K562 (cell line): ENCODE results near the gene SNX20. TPM values are rescaled to one million over a fixed set of nuclear protein-coding genes. Genes with fewer than 3 reads are reported as not detected.
A peak's percentile ranks its signal among the peaks of the same experiment; 100 is the strongest.

ENCODE experiments used
- ATAC-seq: fragments of 200-7000 bp; cut with Tn5 transposase; 3 replicates; pipeline ENCODE4 v1.9.1; 2020; ENCODE audit warnings: moderate library complexity
- BruUV-seq: library from RNA; stranded (reverse); fragments of 400-500 nt; replicated peaks from 2 replicates; lab custom pipeline; 2021; lab: Mats Ljungman, UMichigan
- CTCF ChIA-PET: fragments of 300-600 bp; formaldehyde crosslinking; extraction: SDS; loops from one replicate; lab custom pipeline; 2021; ENCODE audit warnings: low intra/inter-chr PET ratio; lab: Yijun Ruan, JAX
- POLR2A ChIA-PET: fragments of 300-600, 350-650 bp; sonication (Branson Sonifier 250); formaldehyde crosslinking; extraction: SDS; loops from one replicate; lab custom pipeline; 2021; ENCODE audit warnings: antibody characterized with exemption, inconsistent platforms; lab: Yijun Ruan, JAX
- DNase-seq, 4 experiments: peaks; one replicate each; pipeline versions ENCODE4 v3.0.0 to v3.0.0-alpha.2; 2011 to 2018; ENCODE audit warnings: low spot score in 3 of 4, mixed read lengths in 3 of 4; ENCODE audit errors: extremely low read depth in 1 of 4
- FAIRE-seq: peaks from 2 replicates; lab custom pipeline; 2011; peaks lifted over from hg19 to GRCh38; lab: Jason Lieb, UNC
- H2AFZ ChIP-seq: 2 replicates; pipeline ENCODE4 v1.6.0; 2011; ENCODE audit warnings: low read depth, low read length, control low read depth, inconsistent platforms
- H3K27ac ChIP-seq: fragments of 200-600 bp; 3 replicates; pipeline ENCODE4 v1.8.0; 2011; ENCODE audit warnings: low read depth, mild to moderate bottlenecking, control low read depth, inconsistent platforms, low read length, moderate library complexity, mixed read lengths; ENCODE audit errors: extremely low read depth
- H3K27me3 ChIP-seq, 2 experiments: fragments of 300-600 bp in 1 of 2; 2 replicates in 1 of 2; 3 replicates in 1 of 2; pipeline versions ENCODE4 v1.6.0 to v1.8.0; 2011; ENCODE audit warnings: inconsistent platforms in 2 of 2, low read length in 2 of 2, mild to moderate bottlenecking in 1 of 2, mixed read lengths in 1 of 2, moderate library complexity in 1 of 2; ENCODE audit not compliant: control insufficient read depth in 2 of 2, insufficient read depth in 2 of 2
- H3K36me3 ChIP-seq: fragments of 300-600 bp; 3 replicates; pipeline ENCODE4 v1.8.0; 2011; ENCODE audit warnings: mild to moderate bottlenecking, low read length, inconsistent platforms; ENCODE audit not compliant: control insufficient read depth, insufficient read depth
- H3K4me1 ChIP-seq, 2 experiments: fragments of 200-600 bp in 1 of 2; replicated peaks in 1 of 2; 2 replicates in 1 of 2; 3 replicates in 1 of 2; pipeline versions ENCODE4 v1.5.1 to v1.8.0; 2011; ENCODE audit warnings: inconsistent platforms in 2 of 2, low read length in 2 of 2, mild to moderate bottlenecking in 1 of 2, mixed read lengths in 1 of 2, moderate library complexity in 1 of 2; ENCODE audit not compliant: control insufficient read depth in 2 of 2, insufficient read depth in 2 of 2
- H3K4me2 ChIP-seq: 2 replicates; pipeline ENCODE4 v1.6.1; 2011; ENCODE audit warnings: low read length, control low read depth, inconsistent platforms, mixed read lengths; ENCODE audit not compliant: insufficient read depth
- H3K4me3 ChIP-seq: fragments of 200-600 bp; sonication (generic), shearing (Covaris generic); 2 replicates; pipeline ENCODE4 v1.5.1; 2016; ENCODE audit warnings: control low read depth, inconsistent platforms
- H3K79me2 ChIP-seq: fragments of 200-600 bp; 3 replicates; pipeline ENCODE4 v1.8.0; 2011; ENCODE audit warnings: low read length, inconsistent platforms; ENCODE audit not compliant: control insufficient read depth, insufficient read depth
- H3K9ac ChIP-seq, 2 experiments: 2 replicates each; pipeline versions ENCODE4 v1.6.0 to v1.6.1; 2011; ENCODE audit warnings: low read depth in 2 of 2, low read length in 2 of 2, control low read depth in 1 of 2, inconsistent platforms in 1 of 2, mild to moderate bottlenecking in 1 of 2, mixed read lengths in 1 of 2; ENCODE audit not compliant: insufficient read depth in 1 of 2
- H3K9me1 ChIP-seq: one replicate; pipeline ENCODE4 v1.6.0; 2011; ENCODE audit warnings: inconsistent platforms, mild to moderate bottlenecking, low read length, moderate library complexity; ENCODE audit not compliant: control insufficient read depth, insufficient read depth
- H3K9me3 ChIP-seq: replicated peaks from 2 replicates; pipeline ENCODE4 v1.5.1; 2011; ENCODE audit warnings: low read depth, low read length, inconsistent platforms; ENCODE audit not compliant: control insufficient read depth, insufficient read depth
- H4K20me1 ChIP-seq: replicated peaks from 2 replicates; pipeline ENCODE4 v1.6.1; 2011; ENCODE audit warnings: low read length, inconsistent platforms, mixed read lengths; ENCODE audit not compliant: control insufficient read depth, insufficient read depth
- CBX5 ChIP-seq: IDR thresholded peaks from 2 replicates; pipeline ENCODE4 v1.6.1; 2014; ENCODE audit warnings: low read depth, borderline replicate concordance
- DACH1 ChIP-seq: fragments of 450-650 bp; IDR thresholded peaks from 2 replicates; pipeline ENCODE4 v1.6.1; 2018; ENCODE audit not compliant: partially characterized antibody
- EP300 ChIP-seq: IDR thresholded peaks from 2 replicates; pipeline ENCODE4 v1.6.1; 2012; ENCODE audit warnings: low read length, improper control_type of control experiment
- EP400 ChIP-seq: fragments of 450-650 bp; IDR thresholded peaks from 2 replicates; pipeline ENCODE4 v1.6.1; 2017; ENCODE audit warnings: antibody characterized with exemption, mild to moderate bottlenecking, moderate library complexity
- LARP7 ChIP-seq: fragments of 450-650 bp; IDR thresholded peaks from 2 replicates; pipeline ENCODE4 v1.6.1; 2016
- MIER1 ChIP-seq: fragments of 450-650 bp; IDR thresholded peaks from 2 replicates; pipeline ENCODE4 v1.6.1; 2016; ENCODE audit warnings: antibody characterized with exemption, mild to moderate bottlenecking, low read depth
- POLR2A ChIP-seq: fragments of 450-650 bp; conservative IDR thresholded peaks from 2 replicates; pipeline ENCODE4 v1.6.1; 2016
- SAP30 ChIP-seq: fragments of 200-600 bp; sonication (generic); IDR thresholded peaks from 2 replicates; pipeline ENCODE4 v1.6.1; 2012; ENCODE audit warnings: borderline replicate concordance, low read depth, mild to moderate bottlenecking, moderate library complexity, low read length, control low read depth, inconsistent platforms; ENCODE audit not compliant: insufficient read depth, poor library complexity, severe bottlenecking
- ZEB2 ChIP-seq: fragments of 450-650 bp; IDR thresholded peaks from 2 replicates; pipeline ENCODE4 v1.6.1; 2016
- ZNF76 ChIP-seq: fragments of 250-450 bp; sonication (Bioruptor Pico); IDR thresholded peaks from 2 replicates; pipeline ENCODE4 v1.4.0; 2020; ENCODE audit warnings: mild to moderate bottlenecking, moderate library complexity, borderline replicate concordance
- WGBS: fragments of 100-300 bp; shearing (Covaris generic); methylation state at CpG from one replicate; pipeline ENCODE4 v1.1.6; 2016; ENCODE audit warnings: low coverage, mixed read lengths; ENCODE audit not compliant: insufficient coverage; ENCODE audit errors: missing lambda C conversion rate; 5-methylcytosine and 5-hydroxymethylcytosine counted together
- in situ Hi-C: fragments of 300-500 bp; cut with MboI; formaldehyde crosslinking; loops from 4 replicates; pipeline ENCODE4 v1.15.0; 2018; ENCODE audit warnings: inconsistent platforms, mixed read lengths
- intact Hi-C: fragments of 100-400 bp; cut with micrococcal nuclease; formaldehyde crosslinking; loops from 2 replicates; pipeline ENCODE4 v1.14.2; 2022
- polyA plus RNA-seq, 8 experiments: library from polyadenylated mRNA; depleted of rRNA in 4 of 8; stranded (reverse) in 5 of 8; unstranded in 3 of 8; fragments of >200 nt; fragmentation: Nextera tagmentation in 2 of 8; fragmentation: Illumina TruSeq in 1 of 8; extraction: Ambion mirVana in 2 of 8; extraction: Trizol in 1 of 8; gene quantifications; 2 replicates each; pipeline versions ENCODE4 v1.2.1 to v1.2.3, GENCODE V29; 2011 to 2014; ENCODE audit warnings: inconsistent platforms in 1 of 8, missing spikeins in 1 of 8
- total RNA-seq, 7 experiments: library from RNA; depleted of rRNA in 6 of 7; stranded (reverse); fragments of >200 nt in 6 of 7; fragmentation: Illumina TruSeq in 2 of 7; extraction: Trizol in 2 of 7; gene quantifications; 2 replicates each; pipeline versions ENCODE4 v1.2.1 to v1.2.3, GENCODE V29; 2011 to 2021; ENCODE audit warnings: low replicate concordance in 1 of 7
- TF ChIP-seq, protein P1 (sequence below): fragments of 450-650 bp; IDR thresholded peaks from 2 replicates; pipeline ENCODE4 v1.6.1; 2018; ENCODE audit warnings: mild to moderate bottlenecking, low read depth; ENCODE audit not compliant: partially characterized antibody
- TF ChIP-seq, protein P2 (sequence below), 3 experiments: IDR thresholded peaks in 2 of 3; conservative IDR thresholded peaks in 1 of 3; 2 replicates each; pipeline ENCODE4 v1.5.1; 2011 to 2012; ENCODE audit warnings: low read length in 3 of 3, mild to moderate bottlenecking in 3 of 3, control low read depth in 2 of 3, improper control_type of control experiment in 1 of 3, inconsistent platforms in 1 of 3, low read depth in 1 of 3, mixed read lengths in 1 of 3, moderate library complexity in 1 of 3; ENCODE audit not compliant: insufficient read depth in 2 of 3
- TF ChIP-seq, protein P3 (sequence below): fragments of 250-450 bp; sonication (Bioruptor Pico); IDR thresholded peaks from 2 replicates; pipeline ENCODE4 v1.4.0; 2020; ENCODE audit warnings: mild to moderate bottlenecking

The SNX20 gene
- total and polyA plus RNA-seq, 9 of the 15 experiments (the other 6 are each of a cell fraction or from before 2014, with no cell fraction given): 0.04 to 0.07 TPM; not detected in 7

DNA sequence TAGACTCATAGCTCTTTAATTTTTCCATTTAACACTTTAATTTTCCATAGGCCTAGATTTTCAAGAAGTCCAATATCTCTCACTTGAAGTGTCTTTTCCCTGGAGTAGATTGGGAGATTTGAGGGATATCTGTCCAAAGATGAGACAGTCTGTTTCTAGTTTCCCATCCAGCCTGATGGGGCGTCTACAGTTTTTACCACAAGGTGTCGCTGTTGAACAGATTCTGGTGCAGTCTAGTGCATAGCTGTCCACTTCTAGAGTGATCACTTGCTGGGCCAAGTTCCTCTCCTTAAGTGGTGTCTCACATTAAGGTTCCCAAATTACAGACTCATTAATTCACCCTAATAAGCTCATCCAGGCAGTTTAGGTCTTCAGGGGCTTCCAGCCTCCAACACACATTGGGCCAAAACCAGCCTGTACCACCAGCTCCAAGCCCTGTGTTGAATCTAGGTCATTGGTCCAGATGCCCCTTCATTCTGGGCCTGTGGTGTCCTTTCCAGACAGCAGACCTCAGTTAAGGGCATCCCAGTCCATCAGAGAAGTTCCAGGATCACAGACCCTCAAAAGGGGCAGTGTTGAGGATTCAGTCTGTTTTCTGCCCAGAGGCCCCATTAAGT is 9.4 kb downstream of the SNX20 start:
- peak; percentile 82 for ATAC-seq
- Histone ChIP-seq H3K4me2 (no peak overlapping the region), H4K20me1 (no peaks in the 10 kb centered on the region), H2AFZ (no peak overlapping the region), H3K36me3 (no peaks in the 10 kb centered on the region), H3K9ac (no peak overlapping the region), H3K9me3 (peaks cover 6% of the 10 kb centered on the region; the same call in 1 of the 2 replicates), H3K27ac (no peak overlapping the region), H3K27me3 (peaks cover 0 to 8% of the 10 kb centered on the region in 2 experiments; a peak in 2 of 5 replicates), H3K4me3 (no peak overlapping the region), H3K79me2 (no peaks in the 10 kb centered on the region), H3K9me1 (no peaks in the 10 kb centered on the region), H3K4me1 (no peaks in the 10 kb centered on the region; a peak in 1 of 5 replicates)
- DNase-seq: peak; percentile 45 to 74 (median 67)
- POLR2A ChIA-PET: interaction anchor here (1.0 kb wide), 1 partner anchor 8 kb away, joined by 3 read pairs; no protein-coding TSS in a partner anchor
- in situ Hi-C loops (no loop called here), intact Hi-C loops (loop anchor here (1.0 to 5.0 kb wide), 2 partner anchors 76 to 135 kb away; no protein-coding TSS in a partner anchor)
- BruUV-seq: no TSS peak
- CTCF ChIA-PET: interaction anchor here (3.2 kb wide), 1 partner anchor 135 kb away, joined by 32 read pairs; no protein-coding TSS in a partner anchor
- WGBS: 4% methylated on average over 2 of the region's 2 CpGs
- FAIRE-seq: peak; percentile 84
- TF ChIP-seq ZEB2: peak; percentile 37; the same call in 1 of the 2 replicates
- no peak for TF ChIP-seq EP400
- TF ChIP-seq ZNF76 (CRISPR knock-in tag): no peak
- no peak for TF ChIP-seq POLR2A
- TF ChIP-seq, protein P1, sequence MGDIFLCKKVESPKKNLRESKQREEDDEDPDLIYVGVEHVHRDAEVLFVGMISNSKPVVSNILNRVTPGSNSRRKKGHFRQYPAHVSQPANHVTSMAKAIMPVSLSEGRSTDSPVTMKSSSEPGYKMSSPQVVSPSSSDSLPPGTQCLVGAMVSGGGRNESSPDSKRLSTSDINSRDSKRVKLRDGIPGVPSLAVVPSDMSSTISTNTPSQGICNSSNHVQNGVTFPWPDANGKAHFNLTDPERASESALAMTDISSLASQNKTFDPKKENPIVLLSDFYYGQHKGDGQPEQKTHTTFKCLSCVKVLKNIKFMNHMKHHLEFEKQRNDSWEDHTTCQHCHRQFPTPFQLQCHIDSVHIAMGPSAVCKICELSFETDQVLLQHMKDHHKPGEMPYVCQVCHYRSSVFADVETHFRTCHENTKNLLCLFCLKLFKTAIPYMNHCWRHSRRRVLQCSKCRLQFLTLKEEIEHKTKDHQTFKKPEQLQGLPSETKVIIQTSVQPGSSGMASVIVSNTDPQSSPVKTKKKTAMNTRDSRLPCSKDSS: no peak
- TF ChIP-seq SAP30: no peak
- TF ChIP-seq, protein P2, sequence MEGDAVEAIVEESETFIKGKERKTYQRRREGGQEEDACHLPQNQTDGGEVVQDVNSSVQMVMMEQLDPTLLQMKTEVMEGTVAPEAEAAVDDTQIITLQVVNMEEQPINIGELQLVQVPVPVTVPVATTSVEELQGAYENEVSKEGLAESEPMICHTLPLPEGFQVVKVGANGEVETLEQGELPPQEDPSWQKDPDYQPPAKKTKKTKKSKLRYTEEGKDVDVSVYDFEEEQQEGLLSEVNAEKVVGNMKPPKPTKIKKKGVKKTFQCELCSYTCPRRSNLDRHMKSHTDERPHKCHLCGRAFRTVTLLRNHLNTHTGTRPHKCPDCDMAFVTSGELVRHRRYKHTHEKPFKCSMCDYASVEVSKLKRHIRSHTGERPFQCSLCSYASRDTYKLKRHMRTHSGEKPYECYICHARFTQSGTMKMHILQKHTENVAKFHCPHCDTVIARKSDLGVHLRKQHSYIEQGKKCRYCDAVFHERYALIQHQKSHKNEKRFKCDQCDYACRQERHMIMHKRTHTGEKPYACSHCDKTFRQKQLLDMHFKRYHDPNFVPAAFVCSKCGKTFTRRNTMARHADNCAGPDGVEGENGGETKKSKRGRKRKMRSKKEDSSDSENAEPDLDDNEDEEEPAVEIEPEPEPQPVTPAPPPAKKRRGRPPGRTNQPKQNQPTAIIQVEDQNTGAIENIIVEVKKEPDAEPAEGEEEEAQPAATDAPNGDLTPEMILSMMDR (IDR thresholded peaks at IDR 0.05 in 2 of 3, conservative IDR thresholded peaks at IDR 0.05 in 1 of 3; ENCODE audit: insufficient read depth in 2 of 3, low read depth in 1 of 3, low read length in 3 of 3): peak; percentile 74 to 80 (median 77)
- TF ChIP-seq CBX5: peak; percentile 98
- no peak for TF ChIP-seq DACH1
- TF ChIP-seq EP300: no peak
- TF ChIP-seq MIER1: no peak; the same call in 1 of the 2 replicates
- TF ChIP-seq LARP7: no peak
- TF ChIP-seq, protein P3, sequence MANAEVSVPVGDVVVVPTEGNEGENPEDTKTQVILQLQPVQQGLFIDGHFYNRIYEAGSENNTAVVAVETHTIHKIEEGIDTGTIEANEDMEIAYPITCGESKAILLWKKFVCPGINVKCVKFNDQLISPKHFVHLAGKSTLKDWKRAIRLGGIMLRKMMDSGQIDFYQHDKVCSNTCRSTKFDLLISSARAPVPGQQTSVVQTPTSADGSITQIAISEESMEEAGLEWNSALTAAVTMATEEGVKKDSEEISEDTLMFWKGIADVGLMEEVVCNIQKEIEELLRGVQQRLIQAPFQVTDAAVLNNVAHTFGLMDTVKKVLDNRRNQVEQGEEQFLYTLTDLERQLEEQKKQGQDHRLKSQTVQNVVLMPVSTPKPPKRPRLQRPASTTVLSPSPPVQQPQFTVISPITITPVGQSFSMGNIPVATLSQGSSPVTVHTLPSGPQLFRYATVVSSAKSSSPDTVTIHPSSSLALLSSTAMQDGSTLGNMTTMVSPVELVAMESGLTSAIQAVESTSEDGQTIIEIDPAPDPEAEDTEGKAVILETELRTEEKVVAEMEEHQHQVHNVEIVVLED: no peak
